Activated CD4-positive, alpha-beta T cell treated with anti-CD3 and anti-CD28 coated beads, Interleukin-2, amount 50 U/mL, for 4 hours (primary cell): Measurements from ENCODE around the gene WWP2.

Source experiments
- DNase-seq, 2 experiments: peaks; one replicate each; pipeline ENCODE4 v3.0.0-alpha.2; 2020

WWP2 gene

GRCh38 chr16:69890892-69891282, 128.8 kb downstream of the WWP2 start:
- no peak for DNase-seq

- DNase-seq: no peak
Observed at GRCh38 chr16:69892378-69892777, 130.2 kb downstream of the WWP2 start.

DNA sequence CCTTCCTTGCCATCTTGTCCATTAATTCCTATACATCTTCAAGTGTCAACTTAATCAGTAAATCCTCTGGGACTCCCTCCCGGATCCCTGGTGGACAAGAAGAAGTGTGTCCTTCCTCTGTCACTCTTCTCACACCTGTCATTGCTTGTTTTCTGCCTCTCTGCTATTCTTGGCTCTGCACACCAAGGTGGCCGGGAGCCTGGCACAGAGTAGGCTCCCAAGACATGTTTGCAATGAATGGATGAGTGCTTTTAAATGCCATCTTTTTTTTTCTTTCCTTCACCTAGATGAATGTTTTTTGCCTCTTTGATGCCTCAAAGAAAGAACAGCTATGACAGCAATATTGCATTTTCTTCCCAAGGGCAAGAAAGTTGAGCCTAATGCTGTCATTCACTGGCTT, 131.0 kb downstream of the WWP2 start:
- DNase-seq: no peak

- no peak for DNase-seq
Observed at GRCh38 chr16:69894676-69895075, 132.5 kb downstream of the WWP2 start.

GRCh38 chr16:69903865-69904415, 141.8 kb downstream of the WWP2 start:
- no peak for DNase-seq

GRCh38 chr16:69904495-69905170, 142.5 kb downstream of the WWP2 start:
- no peak for DNase-seq

DNA sequence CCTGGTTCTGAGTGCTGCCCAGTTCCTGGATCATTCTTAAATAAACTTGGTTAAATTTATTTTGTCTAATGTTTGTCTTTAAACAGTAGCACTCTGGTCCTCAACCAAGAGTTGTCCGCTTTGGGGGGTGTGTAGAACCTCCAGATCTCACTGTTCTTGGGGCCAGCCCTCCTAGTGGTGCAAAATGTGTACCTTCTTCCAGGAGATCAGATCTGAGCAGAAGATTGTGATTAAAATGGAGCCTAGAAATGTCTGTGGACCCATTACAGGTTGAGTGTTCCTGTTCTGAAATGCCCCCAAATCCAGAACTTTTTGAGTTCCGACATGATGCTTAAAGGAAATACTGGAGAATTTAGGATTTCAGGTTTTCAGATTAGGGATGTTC, 143.0 kb downstream of the WWP2 start:
- no peak for DNase-seq

DNA sequence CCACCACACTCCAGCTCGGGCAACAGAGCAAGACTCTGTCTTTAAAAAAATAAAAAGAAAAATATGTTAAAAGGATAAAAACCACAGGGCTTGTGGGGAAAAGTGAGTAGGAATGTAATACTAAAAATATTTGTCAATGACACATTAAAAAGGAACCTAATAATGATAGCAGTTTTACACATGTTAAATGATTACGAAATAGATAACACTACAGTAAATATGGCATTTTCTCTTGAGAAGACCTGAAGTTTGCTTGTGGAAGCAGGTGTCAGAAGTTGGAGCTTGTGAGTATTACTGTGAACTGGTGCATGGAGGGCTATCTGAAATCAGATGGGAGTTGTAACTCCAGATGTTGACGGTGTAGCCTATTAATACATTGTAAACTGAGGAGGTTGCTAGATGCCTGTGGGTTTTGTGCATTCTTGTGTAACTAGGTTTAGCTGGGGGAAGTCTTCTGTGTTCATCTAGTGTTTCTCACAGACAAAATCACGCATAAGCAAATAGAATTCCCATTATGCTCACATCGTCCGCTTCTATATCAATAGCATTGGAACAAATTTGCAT, 144.8 kb downstream of the WWP2 start:
- DNase-seq: no peak

DNA sequence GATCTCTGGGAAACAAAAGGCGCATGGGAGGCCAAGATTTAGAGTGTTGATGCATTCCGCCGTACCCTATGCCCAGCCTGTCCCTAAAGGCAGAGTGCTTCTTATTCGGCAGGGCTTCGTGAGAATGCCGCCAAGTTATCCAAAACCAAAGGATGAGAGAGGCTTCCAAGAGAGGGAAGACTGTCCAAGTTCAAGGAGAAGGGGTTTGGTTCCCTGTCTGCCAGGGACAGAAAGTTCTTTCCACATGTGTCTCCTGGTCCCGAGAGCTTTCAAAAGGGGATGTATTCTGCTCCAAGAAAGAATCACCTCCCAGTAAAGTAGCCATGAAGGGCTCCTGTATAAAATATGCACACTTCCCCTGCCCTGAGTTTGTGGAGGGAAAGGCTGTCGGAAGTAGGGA, 146.9 kb downstream of the WWP2 start:
- no peak for DNase-seq

- no peak for DNase-seq
Observed at GRCh38 chr16:69909760-69910159, 147.6 kb downstream of the WWP2 start.

GRCh38 chr16:69910964-69911363, 148.8 kb downstream of the WWP2 start:
- DNase-seq: no peak

DNA sequence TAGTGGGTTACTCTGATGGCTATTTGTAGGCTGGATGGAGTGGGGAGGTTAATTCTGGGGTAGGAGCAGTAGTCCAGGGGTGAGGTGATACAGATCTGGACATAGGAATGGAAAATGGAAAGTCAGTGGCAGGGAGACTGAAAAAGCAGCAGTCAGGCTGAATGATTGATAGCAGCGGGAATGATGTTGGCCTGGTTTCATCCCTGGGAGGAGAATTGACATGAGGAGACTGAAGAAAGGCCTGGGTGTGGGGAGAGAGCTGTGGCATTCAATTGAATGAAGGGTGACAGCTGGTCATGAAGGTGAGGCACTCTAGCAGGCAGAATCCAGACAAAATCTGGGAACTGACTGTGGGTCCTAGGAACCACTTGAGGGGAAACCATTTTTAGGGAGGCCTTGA, 154.3 kb downstream of the WWP2 start:
- DNase-seq: no peak

- no peak for DNase-seq
Observed at GRCh38 chr16:69917311-69917710, 155.2 kb downstream of the WWP2 start.

GRCh38 chr16:69917739-69918138, 155.6 kb downstream of the WWP2 start:
- DNase-seq: no peak

DNA sequence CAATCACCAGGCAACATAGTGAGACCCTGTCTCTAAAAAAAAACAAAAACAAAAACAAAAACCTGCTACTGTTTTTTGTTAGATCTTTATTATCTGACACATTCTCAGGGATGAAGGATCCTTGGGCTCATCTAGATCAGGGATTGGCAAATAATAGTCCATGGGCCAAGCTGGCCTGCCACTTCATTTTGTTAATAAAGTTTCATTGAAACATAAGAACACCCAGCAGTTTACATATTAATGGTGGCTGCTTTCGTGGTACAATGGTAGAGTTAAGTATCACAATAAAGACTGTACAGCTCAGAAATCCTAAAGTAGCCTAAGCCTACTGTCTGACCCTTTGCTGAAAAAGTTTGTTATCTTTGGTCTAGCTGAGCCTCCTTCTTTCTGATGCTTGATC, 156.1 kb downstream of the WWP2 start:
- DNase-seq: no peak

DNA sequence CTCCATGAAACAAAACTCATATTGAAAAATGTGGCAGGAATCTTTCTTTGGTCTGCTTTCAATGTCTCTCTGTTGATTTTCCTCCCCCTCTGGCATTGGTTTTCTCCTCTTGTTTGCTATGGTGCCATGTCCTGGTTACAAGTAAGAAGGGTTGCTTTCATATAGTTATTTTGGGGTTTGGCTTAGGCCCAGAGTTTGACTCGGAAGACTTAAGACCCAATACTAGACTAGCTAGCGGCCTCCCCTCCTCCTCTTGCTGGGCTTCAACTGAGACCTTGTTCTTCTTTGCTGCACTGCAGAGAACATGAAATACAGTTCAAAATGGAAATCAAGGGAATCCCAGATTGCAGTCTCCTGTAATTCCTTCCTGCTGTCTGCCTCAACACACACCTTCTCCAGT, 159.0 kb downstream of the WWP2 start:
- no peak for DNase-seq

DNA sequence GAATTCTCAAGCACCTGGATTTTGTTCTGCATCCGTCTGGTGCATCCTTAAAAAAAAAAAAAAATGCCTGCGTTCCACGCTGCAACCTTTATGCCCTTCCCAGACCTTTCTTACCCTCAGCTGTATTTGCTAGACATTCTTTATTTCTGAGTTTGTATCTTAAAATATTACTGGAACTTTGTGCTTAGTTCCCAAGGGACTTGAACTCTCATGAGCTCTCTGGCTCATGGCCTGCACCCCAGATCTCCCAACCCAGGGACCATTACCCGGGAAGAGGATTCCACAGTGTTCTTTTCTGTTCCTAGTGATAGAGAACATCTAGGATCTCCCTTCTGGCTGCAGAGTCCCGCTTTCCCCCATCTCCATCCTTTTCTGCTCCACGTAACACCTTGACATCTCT, 160.1 kb downstream of the WWP2 start:
- DNase-seq: no peak

DNA sequence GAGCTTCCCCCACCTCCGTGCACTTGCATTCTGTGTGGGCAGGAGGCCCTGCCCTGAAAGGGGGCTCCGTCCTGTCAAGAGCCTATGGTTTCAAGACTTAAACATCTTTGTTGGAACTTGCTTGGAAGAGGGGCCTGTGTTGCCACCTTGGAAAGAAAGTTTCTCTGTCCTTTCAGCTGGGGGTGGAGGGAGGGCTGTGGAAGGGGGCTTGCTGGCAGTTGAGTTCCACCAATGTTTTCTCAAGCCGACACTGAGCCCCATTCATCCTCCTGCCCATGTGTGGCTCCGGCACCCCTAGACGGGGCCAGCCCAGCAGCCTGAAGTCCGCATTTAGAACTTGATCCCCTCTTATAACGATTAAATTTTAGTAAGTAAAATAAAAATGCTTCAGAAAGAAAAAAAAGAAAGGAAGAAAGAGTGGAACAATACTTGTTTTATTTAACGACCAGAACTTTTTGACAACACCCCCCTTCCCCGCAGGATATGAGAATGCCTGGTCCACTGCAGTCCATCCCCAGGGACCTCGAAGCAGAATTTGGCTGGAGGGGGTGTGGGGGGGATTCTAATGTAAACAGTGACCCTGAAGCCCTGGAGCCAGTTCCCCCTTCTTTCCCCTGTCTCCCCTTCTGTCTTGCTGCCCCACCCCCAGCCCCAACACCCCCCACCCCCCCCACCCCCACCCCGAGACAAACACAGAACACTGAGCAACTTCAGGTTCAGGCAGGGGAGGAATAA, 162.1 kb downstream of the WWP2 start:
- no peak for DNase-seq

- no peak for DNase-seq
Observed at GRCh38 chr16:69924777-69925191, 162.7 kb downstream of the WWP2 start.

GRCh38 chr16:69925311-69925710, 163.2 kb downstream of the WWP2 start:
- no peak for DNase-seq

- no peak for DNase-seq
Observed at GRCh38 chr16:69926241-69926640, 164.1 kb downstream of the WWP2 start.

GRCh38 chr16:69927056-69927757, 165.1 kb downstream of the WWP2 start:
- DNase-seq: no peak

DNA sequence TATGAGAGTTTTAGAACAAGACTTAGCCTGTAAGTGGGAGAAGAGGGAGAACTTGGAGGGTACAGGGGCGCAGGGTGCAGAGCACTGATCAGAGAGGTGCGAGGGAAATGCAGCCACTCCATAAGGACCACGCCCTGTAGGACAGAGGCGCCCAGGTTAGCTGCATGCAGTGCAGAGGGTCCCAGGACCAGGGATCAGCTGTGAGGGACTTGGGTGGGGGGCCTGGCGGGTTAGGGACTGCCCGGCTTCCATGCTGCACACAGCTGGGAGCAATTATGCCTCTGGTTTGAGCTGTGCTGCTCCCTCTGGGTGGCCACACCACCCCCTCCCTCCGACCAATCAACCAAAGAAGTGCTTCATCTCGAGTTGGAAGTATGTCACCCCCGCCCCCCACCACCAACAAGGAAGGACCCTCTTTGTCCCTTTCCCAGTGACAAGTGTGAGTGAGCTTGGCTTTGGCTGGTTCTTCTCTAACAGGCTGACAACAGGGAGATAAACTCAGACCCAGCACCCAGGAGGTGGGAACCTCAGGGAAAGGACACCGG, 166.8 kb downstream of the WWP2 start:
- DNase-seq: no peak
